ENCODE results near the gene SPAG16. TPM values are rescaled to one million over a fixed set of nuclear protein-coding genes. Genes with fewer than 3 reads are reported as not detected.

SPAG16 gene
- total RNA-seq, 1 experiment from 2014 or later = 13.0 TPM

DNA sequence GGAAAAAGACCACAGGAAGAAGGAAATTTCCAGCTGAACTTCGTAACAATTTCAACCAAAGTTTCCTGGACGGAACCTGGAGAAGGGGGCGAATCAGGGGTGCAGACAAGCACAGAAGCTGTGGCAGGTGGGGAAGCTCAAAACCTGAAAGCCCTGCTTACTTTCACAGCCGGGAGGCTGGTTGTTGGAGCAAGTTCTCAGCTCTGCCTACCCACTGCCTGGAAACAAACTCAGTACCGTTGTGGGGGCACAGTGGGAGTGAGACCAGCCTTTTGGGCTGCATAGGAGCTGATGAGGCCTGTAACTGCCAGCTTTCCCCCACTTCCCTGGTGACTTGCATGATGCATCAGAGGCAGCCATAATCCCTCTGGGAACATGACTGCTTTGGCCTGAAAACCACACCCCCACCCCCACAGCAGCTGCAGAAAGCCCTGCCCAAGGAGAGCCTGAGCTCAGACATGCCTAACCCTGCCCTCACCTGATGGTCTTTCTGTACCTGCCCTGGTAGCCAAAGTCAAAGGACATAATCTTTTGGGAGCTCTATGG, 919.6 kb downstream of the SPAG16 start:
- in situ Hi-C loops (cut with HindIII; ENCODE audit: low pct_unique_long_range_greater_than_20kb, low sequenced_read_pairs) = no loop called here
- intact Hi-C loops (cut with micrococcal nuclease; ENCODE audit: unreplicated experiment) = no loop called here

DNA sequence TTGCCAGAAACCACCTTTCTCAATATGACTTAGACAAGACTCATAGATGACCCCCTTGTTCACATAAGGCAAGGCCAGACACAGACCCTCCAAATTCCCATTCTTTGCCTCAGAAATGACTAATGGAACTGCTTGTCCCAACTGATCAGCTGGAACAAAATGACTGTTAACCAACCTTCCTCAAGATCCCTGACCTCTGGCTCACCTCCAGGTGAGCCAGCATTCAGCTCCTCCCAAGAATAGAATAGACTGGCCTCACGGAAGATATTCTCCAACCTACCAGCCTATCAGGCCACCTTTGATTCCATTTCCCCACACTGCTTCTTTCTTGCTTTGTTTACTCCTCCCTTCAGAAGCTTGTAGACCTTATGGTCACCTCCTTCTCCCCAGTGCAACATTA, 930.8 kb downstream of the SPAG16 start:
- no peak for DNase-seq (ENCODE audit: low read depth, low spot score)
- no TSS peak for BruUV-seq (replicated peaks)

More for the DNA sequence above, 919.6 kb downstream of the SPAG16 start:
- POLR2A ChIA-PET = no interaction called here
- H3K27ac ChIP-seq (ENCODE audit: low read length) = no peak overlapping the region
- DNase-seq (ENCODE audit: low read depth, low spot score) = no peak
- no TSS peak for BruUV-seq (replicated peaks)
- H3K36me3 ChIP-seq (ENCODE audit: control insufficient read depth, insufficient read depth, low read length) = no peaks in the 10 kb centered on the region
- H3K4me1 ChIP-seq (ENCODE audit: control insufficient read depth, insufficient read depth, low read length) = no peaks in the 10 kb centered on the region
- no peaks in the 10 kb centered on the region for H3K27me3 ChIP-seq (ENCODE audit: control insufficient read depth, insufficient read depth, low read length)
- CTCF ChIA-PET = no interaction called here
- H3K9me3 ChIP-seq (ENCODE audit: control insufficient read depth, insufficient read depth, low read depth, low read length) = no peaks in the 10 kb centered on the region
- ATAC-seq = no peak
- H3K4me3 ChIP-seq (ENCODE audit: low read depth in 2 of 2, low read length in 2 of 2) = no peak overlapping the region
- TF ChIP-seq POLR2AphosphoS5 (IDR thresholded peaks at IDR 0.05; ENCODE audit: low read depth, low read length) = no peak
- no peak for TF ChIP-seq TCF7L2 (IDR thresholded peaks at IDR 0.05; ENCODE audit: low read depth, low read length)
- TF ChIP-seq SIN3A (IDR thresholded peaks at IDR 0.05; ENCODE audit: borderline replicate concordance, insufficient read depth, low read depth, low read length) = no peak
- TF ChIP-seq, protein P1, sequence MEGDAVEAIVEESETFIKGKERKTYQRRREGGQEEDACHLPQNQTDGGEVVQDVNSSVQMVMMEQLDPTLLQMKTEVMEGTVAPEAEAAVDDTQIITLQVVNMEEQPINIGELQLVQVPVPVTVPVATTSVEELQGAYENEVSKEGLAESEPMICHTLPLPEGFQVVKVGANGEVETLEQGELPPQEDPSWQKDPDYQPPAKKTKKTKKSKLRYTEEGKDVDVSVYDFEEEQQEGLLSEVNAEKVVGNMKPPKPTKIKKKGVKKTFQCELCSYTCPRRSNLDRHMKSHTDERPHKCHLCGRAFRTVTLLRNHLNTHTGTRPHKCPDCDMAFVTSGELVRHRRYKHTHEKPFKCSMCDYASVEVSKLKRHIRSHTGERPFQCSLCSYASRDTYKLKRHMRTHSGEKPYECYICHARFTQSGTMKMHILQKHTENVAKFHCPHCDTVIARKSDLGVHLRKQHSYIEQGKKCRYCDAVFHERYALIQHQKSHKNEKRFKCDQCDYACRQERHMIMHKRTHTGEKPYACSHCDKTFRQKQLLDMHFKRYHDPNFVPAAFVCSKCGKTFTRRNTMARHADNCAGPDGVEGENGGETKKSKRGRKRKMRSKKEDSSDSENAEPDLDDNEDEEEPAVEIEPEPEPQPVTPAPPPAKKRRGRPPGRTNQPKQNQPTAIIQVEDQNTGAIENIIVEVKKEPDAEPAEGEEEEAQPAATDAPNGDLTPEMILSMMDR (IDR thresholded peaks at IDR 0.05) = no peak
- TF ChIP-seq, protein P2, sequence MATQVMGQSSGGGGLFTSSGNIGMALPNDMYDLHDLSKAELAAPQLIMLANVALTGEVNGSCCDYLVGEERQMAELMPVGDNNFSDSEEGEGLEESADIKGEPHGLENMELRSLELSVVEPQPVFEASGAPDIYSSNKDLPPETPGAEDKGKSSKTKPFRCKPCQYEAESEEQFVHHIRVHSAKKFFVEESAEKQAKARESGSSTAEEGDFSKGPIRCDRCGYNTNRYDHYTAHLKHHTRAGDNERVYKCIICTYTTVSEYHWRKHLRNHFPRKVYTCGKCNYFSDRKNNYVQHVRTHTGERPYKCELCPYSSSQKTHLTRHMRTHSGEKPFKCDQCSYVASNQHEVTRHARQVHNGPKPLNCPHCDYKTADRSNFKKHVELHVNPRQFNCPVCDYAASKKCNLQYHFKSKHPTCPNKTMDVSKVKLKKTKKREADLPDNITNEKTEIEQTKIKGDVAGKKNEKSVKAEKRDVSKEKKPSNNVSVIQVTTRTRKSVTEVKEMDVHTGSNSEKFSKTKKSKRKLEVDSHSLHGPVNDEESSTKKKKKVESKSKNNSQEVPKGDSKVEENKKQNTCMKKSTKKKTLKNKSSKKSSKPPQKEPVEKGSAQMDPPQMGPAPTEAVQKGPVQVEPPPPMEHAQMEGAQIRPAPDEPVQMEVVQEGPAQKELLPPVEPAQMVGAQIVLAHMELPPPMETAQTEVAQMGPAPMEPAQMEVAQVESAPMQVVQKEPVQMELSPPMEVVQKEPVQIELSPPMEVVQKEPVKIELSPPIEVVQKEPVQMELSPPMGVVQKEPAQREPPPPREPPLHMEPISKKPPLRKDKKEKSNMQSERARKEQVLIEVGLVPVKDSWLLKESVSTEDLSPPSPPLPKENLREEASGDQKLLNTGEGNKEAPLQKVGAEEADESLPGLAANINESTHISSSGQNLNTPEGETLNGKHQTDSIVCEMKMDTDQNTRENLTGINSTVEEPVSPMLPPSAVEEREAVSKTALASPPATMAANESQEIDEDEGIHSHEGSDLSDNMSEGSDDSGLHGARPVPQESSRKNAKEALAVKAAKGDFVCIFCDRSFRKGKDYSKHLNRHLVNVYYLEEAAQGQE (IDR thresholded peaks at IDR 0.05; ENCODE audit: insufficient read depth in 1 of 2, low read depth in 2 of 2, low read length in 1 of 2) = no peak

DNA sequence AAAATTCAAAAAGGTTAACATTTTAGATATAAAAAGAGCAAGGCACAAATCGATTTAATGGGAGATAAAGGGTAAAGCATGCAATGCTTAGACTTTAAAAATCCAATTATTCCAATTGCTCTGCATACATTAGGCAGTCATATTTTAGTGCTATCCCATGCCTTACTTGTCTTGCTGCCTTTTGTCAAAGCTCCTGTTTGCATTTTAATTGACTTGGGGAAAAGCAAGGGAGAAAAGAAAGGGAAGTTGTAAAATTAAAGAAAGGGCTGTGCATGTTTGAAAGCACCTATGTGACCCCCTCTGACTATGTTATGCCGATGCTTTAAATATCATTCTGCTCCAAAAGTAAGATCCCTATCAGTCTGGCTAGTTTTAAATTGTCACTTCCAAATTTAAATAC, 932.9 kb downstream of the SPAG16 start:
- no peak for ATAC-seq
- intact Hi-C loops (cut with micrococcal nuclease; ENCODE audit: unreplicated experiment) (no loop called here), in situ Hi-C loops (cut with HindIII; ENCODE audit: low pct_unique_long_range_greater_than_20kb, low sequenced_read_pairs) (no loop called here)
- H3K4me1 ChIP-seq (ENCODE audit: control insufficient read depth, insufficient read depth, low read length) = no peaks in the 10 kb centered on the region
- no peaks in the 10 kb centered on the region for H3K36me3 ChIP-seq (ENCODE audit: control insufficient read depth, insufficient read depth, low read length)
- CTCF ChIA-PET = no interaction called here
- no TSS peak for BruUV-seq (replicated peaks)
- no peak for DNase-seq (ENCODE audit: low read depth, low spot score)
- no peak overlapping the region for H3K4me3 ChIP-seq (ENCODE audit: low read depth in 2 of 2, low read length in 2 of 2)
- POLR2A ChIA-PET = no interaction called here
- no peak for TF ChIP-seq TCF7L2 (IDR thresholded peaks at IDR 0.05; ENCODE audit: low read depth, low read length)
- TF ChIP-seq, protein P2 (IDR thresholded peaks at IDR 0.05; ENCODE audit: insufficient read depth in 1 of 2, low read depth in 2 of 2, low read length in 1 of 2) = no peak
- TF ChIP-seq SIN3A (IDR thresholded peaks at IDR 0.05; ENCODE audit: borderline replicate concordance, insufficient read depth, low read depth, low read length) = no peak
- no peak for TF ChIP-seq POLR2AphosphoS5 (IDR thresholded peaks at IDR 0.05; ENCODE audit: low read depth, low read length)
- TF ChIP-seq, protein P1 (IDR thresholded peaks at IDR 0.05) = no peak
- no peak overlapping the region for H3K27ac ChIP-seq (ENCODE audit: low read length)
- H3K27me3 ChIP-seq (ENCODE audit: control insufficient read depth, insufficient read depth, low read length) = no peaks in the 10 kb centered on the region
- no peaks in the 10 kb centered on the region for H3K9me3 ChIP-seq (ENCODE audit: control insufficient read depth, insufficient read depth, low read depth, low read length)

More for the DNA sequence above, 930.8 kb downstream of the SPAG16 start:
- H3K4me1 ChIP-seq (ENCODE audit: control insufficient read depth, insufficient read depth, low read length) = no peaks in the 10 kb centered on the region
- ChIA-PET POLR2A (no interaction called here), CTCF (no interaction called here)
- no peak overlapping the region for H3K27ac ChIP-seq (ENCODE audit: low read length)
- no peaks in the 10 kb centered on the region for H3K27me3 ChIP-seq (ENCODE audit: control insufficient read depth, insufficient read depth, low read length)
- ATAC-seq = no peak
- H3K36me3 ChIP-seq (ENCODE audit: control insufficient read depth, insufficient read depth, low read length) = no peaks in the 10 kb centered on the region
- H3K9me3 ChIP-seq (ENCODE audit: control insufficient read depth, insufficient read depth, low read depth, low read length) = no peaks in the 10 kb centered on the region
- no peak for TF ChIP-seq SIN3A (IDR thresholded peaks at IDR 0.05; ENCODE audit: borderline replicate concordance, insufficient read depth, low read depth, low read length)
- no peak overlapping the region for H3K4me3 ChIP-seq (ENCODE audit: low read depth in 2 of 2, low read length in 2 of 2)
- in situ Hi-C loops (cut with HindIII; ENCODE audit: low pct_unique_long_range_greater_than_20kb, low sequenced_read_pairs) = no loop called here
- intact Hi-C loops (cut with micrococcal nuclease; ENCODE audit: unreplicated experiment) = no loop called here

All from Panc1 (cell line).